ENCODE results near the gene DDA1.

The DDA1 gene

GRCh38 chr19:17264641-17264979, 44.8 kb upstream of the DDA1 start, which contains the start of gene USHBP1:
USHBP1 (minus strand) TSS chr19:17264745; CDS start chr19:17264299, 446 bp downstream.
- peaks cover 4 to 5% of the 10 kb centered on the region in 2 experiments; a peak in 2 of 3 replicates for H3K36me3 ChIP-seq (ENCODE audit: control insufficient read depth in 2 of 2, insufficient read depth in 1 of 2, low read length in 2 of 2)
- no peak within 1 kb of the TSS for H3K4me3 ChIP-seq (ENCODE audit: low read depth, low read length)
- no peak within 1 kb of the TSS for H3K27ac ChIP-seq (ENCODE audit: extremely low read depth, low read depth, low read length)
- TF ChIP-seq ZNF837 (tag by site-specific recombination; IDR thresholded peaks at IDR 0.05), result no peak
- no peak for TF ChIP-seq ZNF221 (tag by site-specific recombination; IDR thresholded peaks at IDR 0.05; ENCODE audit: borderline replicate concordance)
- no peak for TF ChIP-seq ZNF155 (tag by site-specific recombination; IDR thresholded peaks at IDR 0.05)
- no peak for TF ChIP-seq ZNF701 (tag by site-specific recombination; IDR thresholded peaks at IDR 0.05)
- TF ChIP-seq ZNF404 (tag by site-specific recombination; IDR thresholded peaks at IDR 0.05), result no peak
- no peak for TF ChIP-seq ZNF785 (tag by site-specific recombination; IDR thresholded peaks at IDR 0.05)
- no peak for TF ChIP-seq YY1 (tag by site-specific recombination; IDR thresholded peaks at IDR 0.05)
- no peak for TF ChIP-seq PRDM6 (tag by site-specific recombination; IDR thresholded peaks at IDR 0.05)
- TF ChIP-seq ZNF621 (tag by site-specific recombination; IDR thresholded peaks at IDR 0.05), result no peak
- TF ChIP-seq GLI2 (tag by site-specific recombination; IDR thresholded peaks at IDR 0.05; ENCODE audit: borderline replicate concordance, low read depth), result no peak
- no peak for TF ChIP-seq ELK4 (IDR thresholded peaks at IDR 0.05; ENCODE audit: borderline replicate concordance, low read depth, low read length)
- TF ChIP-seq OSR2 (tag by site-specific recombination; IDR thresholded peaks at IDR 0.05), result no peak
- TF ChIP-seq ZNF248 (tag by site-specific recombination; IDR thresholded peaks at IDR 0.05), result no peak
- TF ChIP-seq SCRT2 (tag by site-specific recombination; IDR thresholded peaks at IDR 0.05), result no peak
- POLR2A ChIA-PET, result interaction anchor here (1.0 kb wide), 1 partner anchor 49 kb away, joined by 3 read pairs; the partner anchor contains the start of gene USE1
- H3K9me3 ChIP-seq (ENCODE audit: control insufficient read depth, insufficient read depth, low read depth, low read length), result no peaks in the 10 kb centered on the region
- no peaks in the 10 kb centered on the region for H3K4me1 ChIP-seq (ENCODE audit: control insufficient read depth, insufficient read depth, low read length)
- CTCF ChIA-PET, result interaction anchor here (0.6 to 5.5 kb wide), 5 partner anchors 8 to 71 kb away, joined by 3 to 37 read pairs (median 5); partner anchors contain the start of genes ANKLE1 and USE1

GRCh38 chr19:17266026-17266425, 43.3 kb upstream of the DDA1 start:
- Histone ChIP-seq H3K27ac (ENCODE audit: extremely low read depth, low read depth, low read length) (no peak overlapping the region), H3K36me3 (ENCODE audit: control insufficient read depth in 2 of 2, insufficient read depth in 1 of 2, low read length in 2 of 2) (peaks cover 6 to 12% of the 10 kb centered on the region in 2 experiments; a peak in 2 of 3 replicates), H3K9me3 (ENCODE audit: control insufficient read depth, insufficient read depth, low read depth, low read length) (no peaks in the 10 kb centered on the region), H3K4me1 (ENCODE audit: control insufficient read depth, insufficient read depth, low read length) (no peaks in the 10 kb centered on the region), H3K4me3 (ENCODE audit: low read depth, low read length) (no peak overlapping the region)
- CTCF ChIA-PET, result interaction anchor here (1.1 to 5.5 kb wide), 4 partner anchors 7 to 31 kb away, joined by 3 to 37 read pairs (median 6); partner anchors contain the start of gene ANKLE1
- POLR2A ChIA-PET, result interaction anchor here (0.6 to 2.5 kb wide), 5 partner anchors 29 to 725 kb away, joined by 3 to 16 read pairs (median 5); partner anchors contain the start of genes MRPL34 and OCEL1
- TF ChIP-seq ZNF585B (tag by site-specific recombination; IDR thresholded peaks at IDR 0.05) (no peak), ZNF302 (tag by site-specific recombination; IDR thresholded peaks at IDR 0.05; ENCODE audit: low read depth) (no peak), ZNF626 (tag by site-specific recombination; IDR thresholded peaks at IDR 0.05) (no peak), ZBTB26 (tag by site-specific recombination; optimal IDR thresholded peaks at IDR 0.05) (no peak), ZNF510 (tag by site-specific recombination; IDR thresholded peaks at IDR 0.05; ENCODE audit: insufficient replicate concordance) (no peak), ZNF398 (tag by site-specific recombination; IDR thresholded peaks at IDR 0.05) (no peak)

Measured in HEK293 (cell line).